Keratinocyte (primary cell): ENCODE measurements around the gene ACER3. TPM values are rescaled to one million over a fixed set of nuclear protein-coding genes. Genes with fewer than 3 reads are reported as not detected.

Experiments used
- DNase-seq: peaks from one replicate; pipeline ENCODE4 v3.0.0-alpha.2; 2011; ENCODE audit warnings: low read depth, missing footprints, low spot score
- FAIRE-seq: peaks from 2 replicates; lab custom pipeline; 2011; peaks lifted over from hg19 to GRCh38; lab: Jason Lieb, UNC
- H2AFZ ChIP-seq: 2 replicates; pipeline ENCODE4 v1.6.0; 2012; ENCODE audit warnings: low read length, control low read depth, inconsistent platforms; ENCODE audit not compliant: control insufficient read depth
- H3K27ac ChIP-seq: 2 replicates; pipeline ENCODE4 v1.5.1; 2011; ENCODE audit warnings: low read length; ENCODE audit not compliant: control insufficient read depth, insufficient read depth
- H3K27me3 ChIP-seq: 3 replicates; pipeline ENCODE4 v1.6.0; 2011; ENCODE audit warnings: low read length; ENCODE audit not compliant: control insufficient read depth, insufficient read depth; ENCODE audit errors: extremely low read depth
- H3K36me3 ChIP-seq, 2 experiments: 2 replicates in 1 of 2; 3 replicates in 1 of 2; pipeline ENCODE4 v1.5.1; 2011; ENCODE audit warnings: low read length in 2 of 2, mild to moderate bottlenecking in 1 of 2; ENCODE audit not compliant: control insufficient read depth in 2 of 2, insufficient read depth in 2 of 2; ENCODE audit errors: extremely low read depth in 1 of 2
- H3K4me1 ChIP-seq: 3 replicates; pipeline ENCODE4 v1.5.1; 2011; ENCODE audit warnings: low read length; ENCODE audit not compliant: control insufficient read depth, insufficient read depth; ENCODE audit errors: extremely low read depth
- H3K4me2 ChIP-seq: 3 replicates; pipeline ENCODE4 v1.6.0; 2011; ENCODE audit warnings: low read depth, low read length; ENCODE audit not compliant: control insufficient read depth, insufficient read depth; ENCODE audit errors: extremely low read depth
- H3K4me3 ChIP-seq, 3 experiments: fragments of 200-600 bp in 1 of 3; sonication (generic) in 1 of 3; 2 replicates in 2 of 3; 3 replicates in 1 of 3; pipeline ENCODE4 v1.5.1; 2011 to 2016; ENCODE audit warnings: low read length in 3 of 3, mild to moderate bottlenecking in 3 of 3, control low read depth in 2 of 3, inconsistent platforms in 1 of 3, low read depth in 1 of 3, mixed read lengths in 1 of 3, mixed run types in 1 of 3, moderate library complexity in 1 of 3; ENCODE audit not compliant: control insufficient read depth in 2 of 3, insufficient read depth in 2 of 3; ENCODE audit errors: extremely low read depth in 1 of 3
- H3K79me2 ChIP-seq: 2 replicates; pipeline ENCODE4 v1.6.0; 2012; ENCODE audit warnings: low read length; ENCODE audit not compliant: control insufficient read depth, insufficient read depth
- H3K9ac ChIP-seq: 3 replicates; pipeline ENCODE4 v1.6.0; 2011; ENCODE audit warnings: low read length; ENCODE audit not compliant: control insufficient read depth, insufficient read depth; ENCODE audit errors: extremely low read depth
- H3K9me1 ChIP-seq: 3 replicates; pipeline ENCODE4 v1.6.0; 2011; ENCODE audit warnings: low read length; ENCODE audit not compliant: control insufficient read depth, insufficient read depth; ENCODE audit errors: extremely low read depth
- H3K9me3 ChIP-seq: 2 replicates; pipeline ENCODE4 v1.5.1; 2012; ENCODE audit warnings: low read depth, low read length; ENCODE audit not compliant: control insufficient read depth
- H4K20me1 ChIP-seq: 3 replicates; pipeline ENCODE4 v1.6.0; 2011; ENCODE audit warnings: low read length; ENCODE audit not compliant: control insufficient read depth, insufficient read depth; ENCODE audit errors: extremely low read depth
- CTCF ChIP-seq, 3 experiments: IDR thresholded peaks in 1 of 3; conservative IDR thresholded peaks in 1 of 3; optimal IDR thresholded peaks in 1 of 3; 2 replicates in 2 of 3; 3 replicates in 1 of 3; pipeline versions ENCODE3 to v1.5.1; 2011; ENCODE audit warnings: low read length in 3 of 3, mild to moderate bottlenecking in 3 of 3, moderate library complexity in 2 of 3, control low read depth in 1 of 3, inconsistent platforms in 1 of 3; ENCODE audit not compliant: insufficient read depth in 2 of 3; ENCODE audit errors: extremely low read depth in 1 of 3
- EZH2 ChIP-seq: IDR thresholded peaks from one replicate; pipeline ENCODE4 v1.6.1; 2012; ENCODE audit warnings: inconsistent platforms, mild to moderate bottlenecking, low read length, moderate library complexity
- dilution Hi-C: fragments of 300-500 bp; cut with MboI; formaldehyde crosslinking; loops from one replicate; pipeline ENCODE4 v1.7.0; 2020; ENCODE audit warnings: low sequenced_read_pairs; ENCODE audit not compliant: extremely low pct_ligation_motif_present
- polyA plus RNA-seq, 5 experiments: library from polyadenylated mRNA; depleted of rRNA in 3 of 5; stranded (reverse) in 3 of 5; stranded (forward) in 1 of 5; unstranded in 1 of 5; fragments of >200 nt; gene quantifications; 1 replicate in 1 of 5; 2 replicates in 3 of 5; 3 replicates in 1 of 5; pipeline versions ENCODE4 v1.2.1 to v1.2.3, GENCODE V29; 2011 to 2012; ENCODE audit warnings: missing spikeins in 2 of 5, low read depth in 1 of 5, low replicate concordance in 1 of 5

ACER3 gene
- polyA plus RNA-seq, 1 donor (not counting 4 experiments of a cell fraction or from before 2014, with no cell fraction given) = 55.0 TPM

GRCh38 chr11:76999597-76999996, 138.9 kb downstream of the ACER3 start:
- Histone ChIP-seq H3K27me3 (no peaks in the 10 kb centered on the region), H4K20me1 (no peaks in the 10 kb centered on the region), H2AFZ (no peak overlapping the region), H3K27ac (no peak overlapping the region), H3K9me1 (no peaks in the 10 kb centered on the region), H3K9me3 (no peaks in the 10 kb centered on the region), H3K79me2 (no peaks in the 10 kb centered on the region), H3K4me1 (peaks cover 6% of the 10 kb centered on the region), H3K4me2 (no peak overlapping the region), H3K4me3 (no peak overlapping the region), H3K9ac (no peak overlapping the region), H3K36me3 (no peaks in the 10 kb centered on the region)
- FAIRE-seq = no peak
- DNase-seq = no peak
- dilution Hi-C loops = no loop called here
- TF ChIP-seq CTCF (optimal IDR thresholded peaks at IDR 0.05 in 1 of 3, IDR thresholded peaks at IDR 0.05 in 1 of 3, conservative IDR thresholded peaks at IDR 0.05 in 1 of 3; ENCODE audit: extremely low read depth in 1 of 3, insufficient read depth in 2 of 3, low read length in 3 of 3) (no peak), EZH2 (no peak)

GRCh38 chr11:77001613-77002012, 140.9 kb downstream of the ACER3 start:
- Histone ChIP-seq H3K9me3 (no peaks in the 10 kb centered on the region), H3K9ac (no peak overlapping the region), H2AFZ (no peak overlapping the region), H4K20me1 (no peaks in the 10 kb centered on the region), H3K27ac (no peak overlapping the region), H3K4me2 (no peak overlapping the region), H3K4me3 (no peak overlapping the region), H3K36me3 (peaks cover 0 to 2% of the 10 kb centered on the region in 2 experiments), H3K79me2 (no peaks in the 10 kb centered on the region), H3K9me1 (no peaks in the 10 kb centered on the region), H3K4me1 (peaks cover 6% of the 10 kb centered on the region), H3K27me3 (no peaks in the 10 kb centered on the region)
- FAIRE-seq (no peak), DNase-seq (no peak)
- TF ChIP-seq EZH2 = no peak
- no peak for TF ChIP-seq CTCF (optimal IDR thresholded peaks at IDR 0.05 in 1 of 3, IDR thresholded peaks at IDR 0.05 in 1 of 3, conservative IDR thresholded peaks at IDR 0.05 in 1 of 3; ENCODE audit: extremely low read depth in 1 of 3, insufficient read depth in 2 of 3, low read length in 3 of 3)
- dilution Hi-C loops = no loop called here
